Measurements from ENCODE around the gene NBPF1.
A peak's percentile ranks its signal among the peaks of the same experiment; 100 is the strongest.
"Not testable (repeated sequence)": the region's sequence is repeated elsewhere in the genome, so short reads cannot be mapped to it uniquely, and the experiment has no call there.

The NBPF1 gene

GRCh38 chr1:16644482-16645270 is 31.3 kb upstream of the NBPF1 start:
- peak; percentile 63 for TF ChIP-seq POLR2A (IDR thresholded peaks at IDR 0.05; ENCODE audit: low read depth, low read length)
- peak; percentile 87 for DNase-seq (ENCODE audit: insufficient read length, low spot score)
- peak; percentile 15 for FAIRE-seq

- DNase-seq (ENCODE audit: insufficient read length, low spot score): no peak
- FAIRE-seq: no peak
- no peak for TF ChIP-seq POLR2A (IDR thresholded peaks at IDR 0.05; ENCODE audit: low read depth, low read length)
These were observed 30.8 kb upstream of the NBPF1 start for GRCh38 chr1:16644193-16644481.

GRCh38 chr1:16643476-16644192 is 30.3 kb upstream of the NBPF1 start:
- peak; percentile 6 for FAIRE-seq
- DNase-seq (ENCODE audit: insufficient read length, low spot score): not testable (repeated sequence)

- not testable (repeated sequence) for FAIRE-seq
These were observed 29.6 kb upstream of the NBPF1 start for GRCh38 chr1:16643001-16643411.

GRCh38 chr1:16642025-16642966 is 28.9 kb upstream of the NBPF1 start:
- DNase-seq (ENCODE audit: insufficient read length, low spot score); FAIRE-seq: not testable (repeated sequence)

More at GRCh38 chr1:16643001-16643411, 29.6 kb upstream of the NBPF1 start:
- not testable (repeated sequence) for DNase-seq (ENCODE audit: insufficient read length, low spot score)

GRCh38 chr1:16641159-16641975 is 28.0 kb upstream of the NBPF1 start:
- DNase-seq (ENCODE audit: insufficient read length, low spot score); FAIRE-seq: not testable (repeated sequence)

- not testable (repeated sequence) for FAIRE-seq; DNase-seq (ENCODE audit: insufficient read length, low spot score)
These were observed 26.0 kb upstream of the NBPF1 start for GRCh38 chr1:16639091-16640031.

GRCh38 chr1:16637941-16638778 is 24.8 kb upstream of the NBPF1 start:
- DNase-seq (ENCODE audit: insufficient read length, low spot score); FAIRE-seq: not testable (repeated sequence)

- not testable (repeated sequence) for FAIRE-seq; DNase-seq (ENCODE audit: insufficient read length, low spot score)
These were observed 23.3 kb upstream of the NBPF1 start for GRCh38 chr1:16636551-16637195.

GRCh38 chr1:16635959-16636358 is 22.6 kb upstream of the NBPF1 start:
- FAIRE-seq; DNase-seq (ENCODE audit: insufficient read length, low spot score): not testable (repeated sequence)

- DNase-seq (ENCODE audit: insufficient read length, low spot score); FAIRE-seq: not testable (repeated sequence)
These were observed 20.3 kb upstream of the NBPF1 start for GRCh38 chr1:16633540-16634282.

GRCh38 chr1:16632044-16632850 is 18.9 kb upstream of the NBPF1 start:
- DNase-seq (ENCODE audit: insufficient read length, low spot score); FAIRE-seq: not testable (repeated sequence)
